Gastrocnemius medialis (tissue), 4 donors: ENCODE results near the gene LCN6.

Experiments
- POLR2A ChIP-seq, 2 donors: fragments of 450-650 bp; IDR thresholded peaks; one replicate each; pipeline ENCODE4 v1.6.1; 2017; ENCODE audit warnings: antibody characterized with exemption in 2 of 2, mild to moderate bottlenecking in 2 of 2, moderate library complexity in 2 of 2
- TF ChIP-seq, protein P1 (sequence below), 5 experiments: fragments of 450-650 bp in 3 of 5; fragments of 200-600 bp in 2 of 5; sonication (generic) in 2 of 5; IDR thresholded peaks in 4 of 5; conservative IDR thresholded peaks in 1 of 5; 1 replicate in 4 of 5; 2 replicates in 1 of 5; pipeline ENCODE4 v1.5.1; 2016 to 2019; ENCODE audit warnings: antibody characterized with exemption in 5 of 5, mild to moderate bottlenecking in 3 of 5, moderate library complexity in 3 of 5

DNA sequence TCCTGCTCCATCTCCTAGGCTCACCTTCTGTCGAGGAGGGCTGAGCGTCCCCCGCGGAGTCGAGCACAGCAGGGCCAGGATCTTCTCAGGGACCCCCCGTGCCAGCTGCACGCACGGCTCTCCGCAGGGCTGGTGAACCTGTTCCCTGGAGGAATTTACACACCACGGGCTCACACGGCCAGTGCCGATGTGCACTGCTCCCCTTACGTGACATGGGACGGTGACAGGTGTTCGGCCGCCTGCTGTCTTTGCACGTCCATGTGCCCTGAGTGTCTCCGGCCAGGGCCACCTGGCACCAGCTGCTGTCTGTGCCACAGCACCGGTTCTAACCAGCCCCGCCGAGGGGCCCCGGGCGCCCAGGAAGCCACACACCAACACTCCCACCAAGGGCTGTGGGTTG lies 52.4 kb downstream of the LCN6 start:
- TF ChIP-seq, protein P1, sequence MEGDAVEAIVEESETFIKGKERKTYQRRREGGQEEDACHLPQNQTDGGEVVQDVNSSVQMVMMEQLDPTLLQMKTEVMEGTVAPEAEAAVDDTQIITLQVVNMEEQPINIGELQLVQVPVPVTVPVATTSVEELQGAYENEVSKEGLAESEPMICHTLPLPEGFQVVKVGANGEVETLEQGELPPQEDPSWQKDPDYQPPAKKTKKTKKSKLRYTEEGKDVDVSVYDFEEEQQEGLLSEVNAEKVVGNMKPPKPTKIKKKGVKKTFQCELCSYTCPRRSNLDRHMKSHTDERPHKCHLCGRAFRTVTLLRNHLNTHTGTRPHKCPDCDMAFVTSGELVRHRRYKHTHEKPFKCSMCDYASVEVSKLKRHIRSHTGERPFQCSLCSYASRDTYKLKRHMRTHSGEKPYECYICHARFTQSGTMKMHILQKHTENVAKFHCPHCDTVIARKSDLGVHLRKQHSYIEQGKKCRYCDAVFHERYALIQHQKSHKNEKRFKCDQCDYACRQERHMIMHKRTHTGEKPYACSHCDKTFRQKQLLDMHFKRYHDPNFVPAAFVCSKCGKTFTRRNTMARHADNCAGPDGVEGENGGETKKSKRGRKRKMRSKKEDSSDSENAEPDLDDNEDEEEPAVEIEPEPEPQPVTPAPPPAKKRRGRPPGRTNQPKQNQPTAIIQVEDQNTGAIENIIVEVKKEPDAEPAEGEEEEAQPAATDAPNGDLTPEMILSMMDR (IDR thresholded peaks at IDR 0.05 in 4 of 5, conservative IDR thresholded peaks at IDR 0.05 in 1 of 5): no peak
- no peak for TF ChIP-seq POLR2A (IDR thresholded peaks at IDR 0.05)
